ENCODE measurements around the gene KIAA0930.

The KIAA0930 gene

DNA sequence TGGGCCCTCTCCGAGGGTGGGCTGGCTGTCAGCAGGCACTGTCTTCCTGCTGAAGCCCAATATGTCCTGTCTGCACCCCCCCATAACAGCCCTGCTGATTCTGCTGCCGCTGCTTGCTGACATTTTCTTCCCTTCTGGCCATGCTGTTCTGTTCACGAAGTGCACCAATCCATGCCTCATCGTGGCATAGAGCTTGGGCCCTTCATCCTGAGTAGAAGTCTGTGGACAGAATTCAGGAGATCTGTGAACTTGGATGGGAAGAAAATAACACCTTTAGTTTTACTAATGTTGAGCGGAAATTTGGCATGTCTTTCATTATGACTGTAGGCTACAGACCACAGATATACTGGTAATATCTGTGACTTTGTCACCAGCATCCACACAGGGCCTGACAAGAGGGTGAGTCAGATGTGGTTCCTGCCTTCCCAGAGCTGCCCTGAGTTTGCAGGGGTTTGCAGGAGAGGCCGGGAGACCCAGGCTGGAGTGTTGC is 14.1 kb upstream of the KIAA0930 start:
- FAIRE-seq: no peak
- no peak for DNase-seq (ENCODE audit: insufficient read length, low spot score)
- no peak for TF ChIP-seq POLR2A (IDR thresholded peaks at IDR 0.05; ENCODE audit: low read depth, low read length)

DNA sequence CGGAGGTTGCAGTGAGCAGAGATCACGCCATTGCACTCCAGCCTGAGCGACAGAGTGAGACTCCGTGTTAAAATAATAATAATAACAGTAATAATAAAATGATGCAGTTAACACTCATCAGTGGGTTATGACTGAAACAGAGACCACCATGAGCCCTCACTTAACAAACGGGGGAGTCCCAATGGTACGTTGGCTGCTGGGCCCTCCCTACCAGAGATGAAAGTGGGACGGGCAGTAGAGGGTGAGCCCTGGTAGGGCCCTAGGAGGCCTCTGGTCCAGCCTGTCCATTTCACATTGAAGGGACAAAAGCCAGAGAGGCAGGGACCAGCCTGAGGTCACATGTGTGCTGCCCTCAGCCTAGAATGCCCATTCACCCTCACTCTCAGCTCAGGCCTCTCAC is 13.7 kb upstream of the KIAA0930 start:
- DNase-seq (ENCODE audit: insufficient read length, low spot score) (no peak), FAIRE-seq (no peak)
- no peak for TF ChIP-seq POLR2A (IDR thresholded peaks at IDR 0.05; ENCODE audit: low read depth, low read length)

DNA sequence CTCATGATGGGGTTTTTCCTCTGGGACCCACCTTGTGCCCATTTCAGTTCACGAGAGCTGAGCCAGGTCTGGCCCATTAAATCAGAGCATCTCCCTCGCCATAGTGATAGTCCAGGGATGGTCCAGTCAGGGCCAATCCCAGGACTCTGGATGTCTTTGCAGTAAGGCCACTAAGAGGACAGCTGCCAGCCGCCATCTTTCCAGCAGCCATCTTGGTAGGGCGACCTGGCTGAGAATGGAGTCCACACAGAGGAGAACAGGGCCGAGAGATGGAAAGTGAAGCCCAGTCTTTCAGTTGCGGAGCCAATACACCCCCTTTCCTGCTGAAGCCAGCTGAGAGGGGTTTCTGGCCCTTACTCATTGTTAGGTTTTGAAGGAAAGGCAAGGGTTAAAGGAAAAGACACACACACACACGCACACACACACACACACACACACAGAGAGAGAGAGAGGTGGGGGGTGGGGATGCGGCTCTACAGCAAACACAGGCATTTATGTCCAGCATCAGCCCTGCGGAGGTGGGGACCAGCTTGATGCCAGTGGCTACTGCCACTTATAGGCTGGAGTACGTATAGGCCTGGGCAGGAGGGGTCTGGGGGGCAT is 12.4 kb upstream of the KIAA0930 start:
- DNase-seq (ENCODE audit: insufficient read length, low spot score) (no peak), FAIRE-seq (no peak)
- no peak for TF ChIP-seq POLR2A (IDR thresholded peaks at IDR 0.05; ENCODE audit: low read depth, low read length)

DNA sequence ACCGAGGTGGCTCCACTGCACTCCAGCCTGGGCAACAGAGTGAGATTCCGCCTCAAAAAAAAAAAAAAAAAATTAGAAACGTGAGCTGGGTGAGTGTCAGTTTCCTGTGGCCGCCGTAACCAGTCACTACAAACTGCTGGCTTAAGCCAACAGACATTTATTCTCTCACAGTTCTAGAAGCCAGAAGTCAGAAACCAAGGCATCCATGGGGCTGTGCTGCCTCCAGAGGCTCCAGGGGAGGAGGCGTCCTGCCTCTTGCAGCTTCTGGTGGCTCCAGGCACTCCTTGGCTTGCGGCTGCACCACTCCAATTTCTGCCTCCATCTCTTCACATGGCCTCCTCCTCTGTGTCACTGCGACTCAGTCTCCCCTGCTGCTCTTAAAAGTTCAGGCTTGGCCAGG is 11.1 kb upstream of the KIAA0930 start:
- FAIRE-seq (no peak), DNase-seq (ENCODE audit: insufficient read length, low spot score) (no peak)
- TF ChIP-seq POLR2A (IDR thresholded peaks at IDR 0.05; ENCODE audit: low read depth, low read length): no peak

DNA sequence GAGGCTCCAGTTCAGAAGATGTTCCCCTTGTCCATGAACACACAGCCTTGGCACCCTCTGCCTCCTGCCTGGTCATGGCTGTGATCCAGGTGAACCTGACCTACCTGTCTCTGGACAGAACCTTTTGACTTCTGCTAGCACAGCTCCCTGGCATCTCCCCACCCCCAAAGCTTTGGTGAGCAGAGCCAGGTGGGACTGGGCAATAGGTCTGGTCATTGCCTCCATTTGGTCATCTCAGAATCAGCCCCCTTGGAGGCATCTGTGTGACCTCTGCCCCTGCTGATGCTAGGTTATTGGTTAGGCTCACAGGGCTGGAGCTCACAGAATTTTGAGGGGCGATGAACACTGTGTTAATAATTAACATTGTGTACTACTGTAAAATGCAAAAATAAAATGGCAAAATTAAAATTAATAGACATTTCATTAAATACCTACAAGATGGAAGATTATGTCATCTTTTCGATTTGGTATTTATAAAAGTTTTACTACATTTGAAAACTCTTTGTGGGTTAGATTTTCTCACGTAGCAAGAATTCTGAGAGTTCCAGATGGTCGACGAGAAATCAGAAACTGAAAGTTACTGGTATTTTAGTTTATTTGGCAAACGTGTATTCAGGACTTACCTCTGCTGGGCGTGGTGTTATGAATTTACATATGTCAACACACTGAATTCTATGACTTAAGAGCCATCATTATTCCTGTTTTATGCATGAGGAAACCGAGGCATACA is 8.3 kb upstream of the KIAA0930 start:
- DNase-seq (ENCODE audit: insufficient read length, low spot score): no peak
- TF ChIP-seq POLR2A (IDR thresholded peaks at IDR 0.05; ENCODE audit: low read depth, low read length): no peak
- no peak for FAIRE-seq

DNA sequence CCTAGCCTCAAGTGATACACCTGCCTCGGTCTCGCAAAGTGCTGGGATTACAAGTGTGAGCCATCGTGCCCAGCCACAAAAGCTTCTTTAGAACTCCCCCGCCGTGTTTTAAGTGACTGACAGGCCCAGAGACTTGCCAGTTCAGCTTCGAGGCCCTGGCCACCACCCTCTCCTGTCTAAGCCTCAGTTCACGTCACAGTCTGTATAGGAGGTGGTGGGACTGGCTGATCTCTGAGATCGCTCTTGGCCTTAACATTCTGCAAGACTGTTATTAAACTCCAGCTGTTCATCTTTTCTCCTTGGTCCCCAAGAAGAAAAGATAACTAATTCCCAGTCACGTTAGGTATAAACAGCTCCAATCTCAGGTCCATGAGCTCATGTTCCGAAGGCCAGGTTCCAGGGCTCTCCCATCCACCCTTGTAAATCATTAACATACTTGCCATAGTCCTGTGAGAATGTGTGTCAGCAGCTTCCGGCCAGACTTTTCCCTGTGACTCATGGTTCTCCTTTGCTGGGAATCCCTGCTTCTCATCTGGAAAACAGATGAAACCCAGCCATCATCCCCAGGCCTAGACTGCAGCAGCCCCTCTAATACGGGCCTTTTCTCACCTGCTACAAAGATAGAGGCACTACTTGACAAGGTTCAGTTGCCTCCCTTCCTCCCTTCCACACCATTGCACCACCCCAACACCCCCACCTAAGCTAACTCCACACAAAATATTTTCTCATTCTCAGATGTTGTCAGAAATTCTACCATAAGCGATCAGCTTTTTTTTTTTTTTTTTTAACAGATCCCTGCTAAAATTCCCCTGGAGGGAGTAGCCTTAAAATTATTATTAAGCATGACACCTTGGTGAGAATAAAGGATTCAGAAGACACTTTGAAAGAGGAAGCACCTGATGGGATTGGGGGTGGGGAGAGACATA is 5.6 kb upstream of the KIAA0930 start:
- FAIRE-seq (peak; percentile 69), DNase-seq (ENCODE audit: insufficient read length, low spot score) (peak; percentile 74)
- TF ChIP-seq POLR2A (IDR thresholded peaks at IDR 0.05; ENCODE audit: low read depth, low read length): no peak

DNA sequence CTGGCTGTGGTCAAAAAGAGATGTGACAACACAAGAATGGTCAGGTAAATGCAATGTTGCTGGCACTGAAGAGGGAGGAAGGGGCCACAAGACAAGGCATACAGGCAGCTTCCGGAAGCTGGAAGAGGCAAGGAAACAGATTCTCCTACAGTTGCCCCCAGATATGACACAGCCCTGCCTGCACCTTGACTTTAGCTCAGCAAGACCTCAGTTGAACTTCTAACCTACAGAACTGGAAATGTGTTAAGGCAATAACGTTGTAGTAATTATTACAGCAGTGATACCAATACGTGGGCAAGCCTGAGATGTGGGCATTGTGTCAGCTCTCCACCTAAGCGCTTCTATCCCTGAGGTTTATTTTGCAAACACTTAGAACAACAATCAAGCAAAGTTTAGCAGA is 4.2 kb upstream of the KIAA0930 start:
- no peak for TF ChIP-seq POLR2A (IDR thresholded peaks at IDR 0.05; ENCODE audit: low read depth, low read length)
- DNase-seq (ENCODE audit: insufficient read length, low spot score): no peak
- no peak for FAIRE-seq

DNA sequence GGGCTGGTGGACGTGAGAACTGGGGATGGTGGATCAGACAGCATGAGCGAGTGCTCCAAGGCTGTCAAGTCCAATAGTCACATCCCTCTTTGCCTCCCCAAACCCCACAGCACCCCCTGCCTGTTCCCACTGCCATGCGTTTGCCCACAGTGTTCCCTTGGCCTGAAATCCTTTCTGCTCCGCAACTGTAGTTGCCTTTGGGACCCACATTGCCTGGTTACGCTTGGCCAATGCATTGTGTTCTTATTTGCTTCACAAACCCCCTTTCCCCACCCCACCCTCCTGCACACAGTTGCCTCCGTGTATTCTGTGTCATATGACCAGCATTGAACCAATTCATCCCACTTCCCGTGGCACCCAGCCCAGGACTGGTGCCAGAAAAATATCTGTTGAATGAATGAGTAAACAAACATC is 2.1 kb upstream of the KIAA0930 start:
- DNase-seq (ENCODE audit: insufficient read length, low spot score): no peak
- no peak for TF ChIP-seq POLR2A (IDR thresholded peaks at IDR 0.05; ENCODE audit: low read depth, low read length)
- FAIRE-seq: no peak

DNA sequence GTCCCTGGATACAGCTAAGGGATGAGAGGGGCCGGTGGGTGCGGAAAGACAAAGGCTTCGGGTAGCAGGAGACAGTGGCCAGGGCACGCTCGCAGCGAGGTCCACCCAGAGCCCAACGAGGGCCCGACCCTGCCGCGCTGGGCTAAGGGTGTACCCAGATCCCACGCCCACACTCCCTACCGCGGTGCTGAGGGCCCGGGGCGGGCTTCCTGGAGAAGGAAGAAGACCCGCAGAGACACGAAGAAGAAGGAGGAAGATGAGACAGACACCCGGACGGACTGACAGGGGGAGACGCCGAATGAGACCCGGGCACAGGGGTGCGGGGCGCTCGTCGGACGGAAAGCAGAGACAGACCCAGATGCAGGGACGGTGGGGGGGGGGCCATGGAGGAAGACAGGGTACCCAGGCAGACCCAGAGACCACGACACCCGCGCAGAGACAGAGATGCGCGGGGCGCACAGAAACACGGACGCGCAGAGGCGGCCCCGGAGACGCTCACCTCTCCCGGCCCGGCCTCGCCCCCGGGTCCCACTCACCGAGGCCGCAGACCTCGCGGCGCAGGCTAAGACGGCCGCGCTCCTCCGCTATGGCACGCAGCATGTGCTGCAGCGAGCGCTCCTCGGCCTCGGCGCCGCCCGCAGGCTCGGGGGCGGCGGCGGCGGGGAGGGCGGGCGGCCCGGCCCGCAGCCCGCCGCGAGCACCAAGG is 437 bp downstream of the KIAA0930 start:
- DNase-seq (ENCODE audit: insufficient read length, low spot score) (peak; percentile 45), FAIRE-seq (no peak)
- TF ChIP-seq POLR2A (IDR thresholded peaks at IDR 0.05; ENCODE audit: low read depth, low read length): no peak

DNA sequence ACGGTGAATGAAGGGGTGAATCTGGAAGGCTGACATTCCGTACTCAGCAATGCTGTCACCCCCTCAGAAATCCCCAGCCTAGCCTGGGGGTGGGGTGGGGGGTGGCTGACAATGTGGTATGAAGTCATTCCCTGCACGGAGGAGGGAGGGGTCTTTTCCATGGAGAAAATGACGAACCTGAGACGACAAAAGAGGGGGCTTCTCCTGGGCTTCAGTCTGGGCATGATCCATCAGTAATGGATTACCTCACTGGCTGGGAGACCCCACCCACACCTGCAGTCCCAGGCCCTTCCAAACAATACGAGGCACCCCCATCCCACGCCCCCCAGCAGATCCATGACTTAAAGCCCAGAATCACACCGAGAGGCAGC is 1.0 kb downstream of the KIAA0930 start:
- no peak for FAIRE-seq

DNA sequence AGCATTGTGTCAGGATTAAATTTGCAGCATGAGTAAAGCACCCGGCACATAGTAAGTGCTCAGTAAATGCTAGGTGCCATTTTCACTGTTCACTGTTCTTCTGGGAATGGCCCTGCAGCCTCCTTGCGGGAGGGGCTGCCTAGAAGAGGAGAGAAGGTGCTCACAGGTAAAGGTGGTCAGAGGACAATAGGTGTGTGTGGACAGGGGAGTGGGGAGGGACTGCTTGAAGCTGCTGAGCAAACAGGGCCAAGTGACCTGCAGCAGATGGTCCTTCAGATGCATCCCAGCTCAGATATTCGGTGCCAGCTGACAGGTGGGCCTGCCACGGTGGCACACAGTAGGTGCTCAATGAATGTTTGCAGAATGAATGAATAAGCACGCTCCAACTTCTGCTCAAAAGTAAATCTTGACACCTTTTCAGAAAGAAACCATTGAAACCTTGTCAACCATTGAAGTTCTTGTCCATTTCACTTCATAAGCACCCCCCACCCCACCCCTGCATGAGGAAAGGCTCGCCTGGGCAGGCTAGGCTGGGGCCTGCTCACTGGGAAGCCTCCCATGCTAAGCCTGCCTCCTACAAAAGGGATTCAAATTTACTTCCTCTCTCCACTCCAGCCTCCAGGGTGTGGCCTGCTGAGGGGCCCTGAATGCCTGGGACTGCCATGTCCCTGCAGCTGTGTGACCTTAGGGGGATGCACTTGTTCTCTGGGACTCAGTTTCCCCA is 1.6 kb downstream of the KIAA0930 start:
- no peak for FAIRE-seq
- TF ChIP-seq POLR2A (IDR thresholded peaks at IDR 0.05; ENCODE audit: low read depth, low read length): no peak
- no peak for DNase-seq (ENCODE audit: insufficient read length, low spot score)

More for the DNA sequence above, 1.0 kb downstream of the KIAA0930 start:
- no peak for TF ChIP-seq POLR2A (IDR thresholded peaks at IDR 0.05; ENCODE audit: low read depth, low read length)
- no peak for DNase-seq (ENCODE audit: insufficient read length, low spot score)

DNA sequence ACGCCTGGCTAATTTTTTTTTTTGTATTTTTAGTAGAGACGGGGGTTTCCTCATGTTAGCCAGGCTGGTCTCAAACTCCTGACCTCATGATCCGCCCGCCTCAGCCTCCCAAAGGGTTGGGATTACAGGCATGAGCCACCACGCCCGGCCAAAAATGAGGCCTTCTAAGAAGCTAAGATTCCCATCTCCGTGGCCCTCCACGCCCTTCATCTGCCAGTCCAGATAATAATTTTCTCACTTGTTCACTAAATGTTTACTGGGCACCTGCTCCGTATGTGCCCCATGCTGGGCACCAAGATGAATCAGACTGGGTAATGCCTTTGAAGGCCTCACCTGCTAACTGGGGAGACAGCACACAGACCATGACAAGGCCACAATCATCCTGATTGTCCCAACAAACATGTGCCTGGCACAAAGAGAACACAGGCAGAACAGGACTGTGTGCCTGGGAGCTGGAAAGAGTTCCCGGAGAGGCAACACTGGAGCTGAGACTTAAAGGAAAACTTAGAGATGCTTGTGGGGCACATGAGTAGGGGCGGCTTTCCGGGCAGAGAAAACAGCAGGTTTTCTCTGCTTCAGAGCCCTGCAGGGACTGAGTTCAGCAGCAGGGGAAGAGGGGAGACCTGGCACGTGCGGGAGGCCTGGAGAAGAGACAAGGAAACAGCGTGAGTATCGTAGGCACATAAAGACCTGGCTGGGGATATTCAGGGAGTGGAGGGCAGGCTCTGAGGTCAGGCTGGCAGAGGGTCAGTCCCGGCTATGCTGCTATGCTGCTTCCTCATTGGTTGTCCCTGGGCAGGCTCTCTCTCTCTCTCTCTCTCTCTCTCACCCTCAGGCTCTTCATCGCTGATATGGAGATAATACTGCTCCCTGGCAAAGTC is 2.4 kb downstream of the KIAA0930 start:
- DNase-seq (ENCODE audit: insufficient read length, low spot score): no peak
- no peak for FAIRE-seq
- no peak for TF ChIP-seq POLR2A (IDR thresholded peaks at IDR 0.05; ENCODE audit: low read depth, low read length)
